ENCODE results near the gene AGAP2.

DNA sequence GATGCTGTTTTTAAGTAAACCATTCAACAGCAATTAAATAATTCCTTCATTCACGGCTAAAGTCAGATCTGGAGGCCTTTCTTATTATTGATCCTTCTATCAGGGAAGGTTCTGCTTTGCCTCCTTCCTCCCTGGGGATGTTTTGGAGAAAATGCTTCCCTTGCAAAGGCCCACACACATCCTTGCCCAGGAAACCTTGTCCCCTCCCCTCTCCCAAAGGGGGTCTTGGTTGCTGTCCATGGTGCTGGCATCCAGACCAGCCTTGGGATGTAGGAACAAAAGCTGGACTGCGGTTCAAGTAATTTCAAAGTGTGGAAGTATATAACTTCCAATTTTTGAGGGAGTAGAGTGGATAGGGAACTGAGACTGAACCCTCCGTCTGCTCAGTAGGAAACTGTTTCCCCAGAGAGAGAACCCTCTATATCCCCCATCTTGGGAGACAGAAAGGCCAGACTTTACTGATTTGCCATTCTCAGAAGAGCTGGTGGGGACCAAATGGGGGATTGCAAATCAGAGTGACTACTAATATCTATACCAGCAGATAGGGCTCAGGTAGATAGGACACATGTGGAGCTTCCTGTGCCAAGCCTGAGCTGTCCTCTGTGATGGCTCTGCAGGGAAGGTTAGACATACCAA lies 21.9 kb upstream of the AGAP2 start:
- TF ChIP-seq, protein P1, sequence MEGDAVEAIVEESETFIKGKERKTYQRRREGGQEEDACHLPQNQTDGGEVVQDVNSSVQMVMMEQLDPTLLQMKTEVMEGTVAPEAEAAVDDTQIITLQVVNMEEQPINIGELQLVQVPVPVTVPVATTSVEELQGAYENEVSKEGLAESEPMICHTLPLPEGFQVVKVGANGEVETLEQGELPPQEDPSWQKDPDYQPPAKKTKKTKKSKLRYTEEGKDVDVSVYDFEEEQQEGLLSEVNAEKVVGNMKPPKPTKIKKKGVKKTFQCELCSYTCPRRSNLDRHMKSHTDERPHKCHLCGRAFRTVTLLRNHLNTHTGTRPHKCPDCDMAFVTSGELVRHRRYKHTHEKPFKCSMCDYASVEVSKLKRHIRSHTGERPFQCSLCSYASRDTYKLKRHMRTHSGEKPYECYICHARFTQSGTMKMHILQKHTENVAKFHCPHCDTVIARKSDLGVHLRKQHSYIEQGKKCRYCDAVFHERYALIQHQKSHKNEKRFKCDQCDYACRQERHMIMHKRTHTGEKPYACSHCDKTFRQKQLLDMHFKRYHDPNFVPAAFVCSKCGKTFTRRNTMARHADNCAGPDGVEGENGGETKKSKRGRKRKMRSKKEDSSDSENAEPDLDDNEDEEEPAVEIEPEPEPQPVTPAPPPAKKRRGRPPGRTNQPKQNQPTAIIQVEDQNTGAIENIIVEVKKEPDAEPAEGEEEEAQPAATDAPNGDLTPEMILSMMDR (IDR thresholded peaks at IDR 0.05) = no peak
- no peak for TF ChIP-seq POLR2A (IDR thresholded peaks at IDR 0.05)
